ENCODE results near the gene LENG8.

The LENG8 gene

GRCh38 chr19:54424660-54425381, 24.2 kb upstream of the LENG8 start:
- ChIA-PET CTCF (interaction anchor here (1.0 to 1.9 kb wide), 2 partner anchors 14 to 30 kb away, joined by 3 to 7 read pairs; no protein-coding TSS in a partner anchor), POLR2A (interaction anchor here (1.1 to 2.8 kb wide), 3 partner anchors 8 to 24 kb away, joined by 4 to 10 read pairs (median 4); partner anchors contain the start of gene LENG8)
- no peak overlapping the region for H3K4me3 ChIP-seq (ENCODE audit: low read depth, low read length)
- H3K36me3 ChIP-seq (ENCODE audit: control insufficient read depth in 2 of 2, insufficient read depth in 1 of 2, low read length in 2 of 2), result no peaks in the 10 kb centered on the region
- no peaks in the 10 kb centered on the region for H3K9me3 ChIP-seq (ENCODE audit: control insufficient read depth, insufficient read depth, low read depth, low read length)
- H3K4me1 ChIP-seq (ENCODE audit: control insufficient read depth, insufficient read depth, low read length), result no peaks in the 10 kb centered on the region
- TF ChIP-seq ZNF664 (tag by site-specific recombination; IDR thresholded peaks at IDR 0.05) (peak; percentile 74; the same call in 1 of the 2 replicates), ZNF26 (tag by site-specific recombination; IDR thresholded peaks at IDR 0.05) (no peak)
- TF ChIP-seq, protein P1, sequence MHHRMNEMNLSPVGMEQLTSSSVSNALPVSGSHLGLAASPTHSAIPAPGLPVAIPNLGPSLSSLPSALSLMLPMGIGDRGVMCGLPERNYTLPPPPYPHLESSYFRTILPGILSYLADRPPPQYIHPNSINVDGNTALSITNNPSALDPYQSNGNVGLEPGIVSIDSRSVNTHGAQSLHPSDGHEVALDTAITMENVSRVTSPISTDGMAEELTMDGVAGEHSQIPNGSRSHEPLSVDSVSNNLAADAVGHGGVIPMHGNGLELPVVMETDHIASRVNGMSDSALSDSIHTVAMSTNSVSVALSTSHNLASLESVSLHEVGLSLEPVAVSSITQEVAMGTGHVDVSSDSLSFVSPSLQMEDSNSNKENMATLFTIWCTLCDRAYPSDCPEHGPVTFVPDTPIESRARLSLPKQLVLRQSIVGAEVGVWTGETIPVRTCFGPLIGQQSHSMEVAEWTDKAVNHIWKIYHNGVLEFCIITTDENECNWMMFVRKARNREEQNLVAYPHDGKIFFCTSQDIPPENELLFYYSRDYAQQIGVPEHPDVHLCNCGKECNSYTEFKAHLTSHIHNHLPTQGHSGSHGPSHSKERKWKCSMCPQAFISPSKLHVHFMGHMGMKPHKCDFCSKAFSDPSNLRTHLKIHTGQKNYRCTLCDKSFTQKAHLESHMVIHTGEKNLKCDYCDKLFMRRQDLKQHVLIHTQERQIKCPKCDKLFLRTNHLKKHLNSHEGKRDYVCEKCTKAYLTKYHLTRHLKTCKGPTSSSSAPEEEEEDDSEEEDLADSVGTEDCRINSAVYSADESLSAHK (tag by site-specific recombination; IDR thresholded peaks at IDR 0.05), result no peak
- H3K27ac ChIP-seq (ENCODE audit: extremely low read depth, low read depth, low read length), result no peak overlapping the region

- Histone ChIP-seq H3K27ac (ENCODE audit: extremely low read depth, low read depth, low read length) (no peak overlapping the region), H3K4me1 (ENCODE audit: control insufficient read depth, insufficient read depth, low read length) (no peaks in the 10 kb centered on the region; the same call in 1 of the 2 replicates), H3K9me3 (ENCODE audit: control insufficient read depth, insufficient read depth, low read depth, low read length) (no peaks in the 10 kb centered on the region), H3K4me3 (ENCODE audit: low read depth, low read length) (no peak overlapping the region), H3K36me3 (ENCODE audit: control insufficient read depth in 2 of 2, insufficient read depth in 1 of 2, low read length in 2 of 2) (no peaks in the 10 kb centered on the region)
- ChIA-PET CTCF (interaction anchor here (1.0 to 1.9 kb wide), 2 partner anchors 14 to 31 kb away, joined by 3 to 7 read pairs; no protein-coding TSS in a partner anchor), POLR2A (interaction anchor here (1.2 to 2.8 kb wide), 2 partner anchors 9 to 23 kb away, joined by 4 to 10 read pairs; partner anchors contain the start of gene LENG8)
- TF ChIP-seq ZBTB21 (tag by site-specific recombination; IDR thresholded peaks at IDR 0.05) (no peak), MYNN (tag by site-specific recombination; IDR thresholded peaks at IDR 0.05; ENCODE audit: borderline replicate concordance) (no peak), ZNF133 (tag by site-specific recombination; IDR thresholded peaks at IDR 0.05) (no peak), ZSCAN30 (tag by site-specific recombination; IDR thresholded peaks at IDR 0.05) (no peak), ZNF37A (tag by site-specific recombination; IDR thresholded peaks at IDR 0.05) (no peak), ZNF555 (tag by site-specific recombination; conservative IDR thresholded peaks at IDR 0.05) (no peak), ZNF610 (tag by site-specific recombination; IDR thresholded peaks at IDR 0.05; ENCODE audit: borderline replicate concordance) (no peak), ZBTB8A (tag by site-specific recombination; IDR thresholded peaks at IDR 0.05) (no peak), ZBTB7A (tag by site-specific recombination; IDR thresholded peaks at IDR 0.05; ENCODE audit: low read depth) (no peak), ZNF354C (tag by site-specific recombination; IDR thresholded peaks at IDR 0.05; ENCODE audit: borderline replicate concordance, low read depth) (no peak), ZNF394 (tag by site-specific recombination; IDR thresholded peaks at IDR 0.05; ENCODE audit: borderline replicate concordance) (no peak), ZSCAN16 (tag by site-specific recombination; IDR thresholded peaks at IDR 0.05) (no peak), ZNF707 (tag by site-specific recombination; IDR thresholded peaks at IDR 0.05) (no peak), ZNF274 (IDR thresholded peaks at IDR 0.05; ENCODE audit: low read length) (no peak), ZNF274 (tag by site-specific recombination; IDR thresholded peaks at IDR 0.05; ENCODE audit: borderline replicate concordance) (no peak), ZBTB26 (tag by site-specific recombination; optimal IDR thresholded peaks at IDR 0.05) (no peak), ZBTB20 (tag by site-specific recombination; IDR thresholded peaks at IDR 0.05) (no peak), RBAK (tag by site-specific recombination; IDR thresholded peaks at IDR 0.05) (no peak)
- TF ChIP-seq, protein P2, sequence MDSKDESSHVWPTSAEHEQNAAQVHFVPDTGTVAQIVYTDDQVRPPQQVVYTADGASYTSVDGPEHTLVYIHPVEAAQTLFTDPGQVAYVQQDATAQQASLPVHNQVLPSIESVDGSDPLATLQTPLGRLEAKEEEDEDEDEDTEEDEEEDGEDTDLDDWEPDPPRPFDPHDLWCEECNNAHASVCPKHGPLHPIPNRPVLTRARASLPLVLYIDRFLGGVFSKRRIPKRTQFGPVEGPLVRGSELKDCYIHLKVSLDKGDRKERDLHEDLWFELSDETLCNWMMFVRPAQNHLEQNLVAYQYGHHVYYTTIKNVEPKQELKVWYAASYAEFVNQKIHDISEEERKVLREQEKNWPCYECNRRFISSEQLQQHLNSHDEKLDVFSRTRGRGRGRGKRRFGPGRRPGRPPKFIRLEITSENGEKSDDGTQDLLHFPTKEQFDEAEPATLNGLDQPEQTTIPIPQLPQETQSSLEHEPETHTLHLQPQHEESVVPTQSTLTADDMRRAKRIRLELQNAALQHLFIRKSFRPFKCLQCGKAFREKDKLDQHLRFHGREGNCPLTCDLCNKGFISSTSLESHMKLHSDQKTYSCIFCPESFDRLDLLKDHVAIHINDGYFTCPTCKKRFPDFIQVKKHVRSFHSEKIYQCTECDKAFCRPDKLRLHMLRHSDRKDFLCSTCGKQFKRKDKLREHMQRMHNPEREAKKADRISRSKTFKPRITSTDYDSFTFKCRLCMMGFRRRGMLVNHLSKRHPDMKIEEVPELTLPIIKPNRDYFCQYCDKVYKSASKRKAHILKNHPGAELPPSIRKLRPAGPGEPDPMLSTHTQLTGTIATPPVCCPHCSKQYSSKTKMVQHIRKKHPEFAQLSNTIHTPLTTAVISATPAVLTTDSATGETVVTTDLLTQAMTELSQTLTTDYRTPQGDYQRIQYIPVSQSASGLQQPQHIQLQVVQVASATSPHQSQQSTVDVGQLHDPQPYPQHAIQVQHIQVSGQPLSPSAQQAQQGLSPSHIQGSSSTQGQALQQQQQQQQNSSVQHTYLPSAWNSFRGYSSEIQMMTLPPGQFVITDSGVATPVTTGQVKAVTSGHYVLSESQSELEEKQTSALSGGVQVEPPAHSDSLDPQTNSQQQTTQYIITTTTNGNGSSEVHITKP (tag by site-specific recombination; IDR thresholded peaks at IDR 0.05), result no peak
- TF ChIP-seq, protein P3, sequence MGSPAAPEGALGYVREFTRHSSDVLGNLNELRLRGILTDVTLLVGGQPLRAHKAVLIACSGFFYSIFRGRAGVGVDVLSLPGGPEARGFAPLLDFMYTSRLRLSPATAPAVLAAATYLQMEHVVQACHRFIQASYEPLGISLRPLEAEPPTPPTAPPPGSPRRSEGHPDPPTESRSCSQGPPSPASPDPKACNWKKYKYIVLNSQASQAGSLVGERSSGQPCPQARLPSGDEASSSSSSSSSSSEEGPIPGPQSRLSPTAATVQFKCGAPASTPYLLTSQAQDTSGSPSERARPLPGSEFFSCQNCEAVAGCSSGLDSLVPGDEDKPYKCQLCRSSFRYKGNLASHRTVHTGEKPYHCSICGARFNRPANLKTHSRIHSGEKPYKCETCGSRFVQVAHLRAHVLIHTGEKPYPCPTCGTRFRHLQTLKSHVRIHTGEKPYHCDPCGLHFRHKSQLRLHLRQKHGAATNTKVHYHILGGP (tag by site-specific recombination; IDR thresholded peaks at IDR 0.05), result no peak
Observed at GRCh38 chr19:54425382-54425723, 23.6 kb upstream of the LENG8 start.

All from HEK293 (cell line).